HepG2 (cell line): ENCODE results near the gene NOSIP. TPM values are rescaled to one million over a fixed set of nuclear protein-coding genes. Genes with fewer than 3 reads are reported as not detected.

Source experiments
- BATF2 ChIP-seq: sonication (generic); formaldehyde crosslinking; IDR thresholded peaks from 2 replicates; pipeline ENCODE4 v1.8.0; 2022; ENCODE audit warnings: mild to moderate bottlenecking, missing genetic modification reagents, moderate library complexity
- ELF4 ChIP-seq: sonication (generic); formaldehyde crosslinking; IDR thresholded peaks from 2 replicates; pipeline ENCODE4 v1.5.0; 2020; ENCODE audit warnings: missing genetic modification reagents, mild to moderate bottlenecking, moderate library complexity, borderline replicate concordance
- FOXA1 ChIP-seq, 2 experiments: fragments of 450-650 bp in 1 of 2; sonication (generic) in 1 of 2; formaldehyde crosslinking in 1 of 2; IDR thresholded peaks; 2 replicates each; pipeline versions ENCODE4 v1.4.0 to v1.6.1; 2016 to 2020; ENCODE audit warnings: missing genetic modification reagents in 1 of 2
- FOXK1 ChIP-seq: sonication (generic); formaldehyde crosslinking; IDR thresholded peaks from 2 replicates; pipeline ENCODE4 v1.4.0; 2020; ENCODE audit warnings: low read depth, missing genetic modification reagents, borderline replicate concordance
- FUBP1 ChIP-seq: sonication (generic); formaldehyde crosslinking; IDR thresholded peaks from 2 replicates; pipeline ENCODE4 v1.5.1; 2020; ENCODE audit warnings: missing genetic modification reagents, mild to moderate bottlenecking, borderline replicate concordance
- GZF1 ChIP-seq: sonication (generic); formaldehyde crosslinking; IDR thresholded peaks from 2 replicates; pipeline ENCODE4 v1.5.1; 2020; ENCODE audit warnings: mild to moderate bottlenecking, missing genetic modification reagents
- HNF4G ChIP-seq, 2 experiments: sonication (generic) in 1 of 2; formaldehyde crosslinking in 1 of 2; IDR thresholded peaks; 2 replicates each; pipeline versions ENCODE4 v1.4.0 to v1.6.1; 2011 to 2020; ENCODE audit warnings: borderline replicate concordance in 2 of 2, low read depth in 2 of 2, mild to moderate bottlenecking in 2 of 2, low read length in 1 of 2, missing genetic modification reagents in 1 of 2, moderate library complexity in 1 of 2
- HNRNPUL1 ChIP-seq: fragments of 200-400 bp; formaldehyde crosslinking; IDR thresholded peaks from 2 replicates; pipeline ENCODE4 v1.6.1; 2017; ENCODE audit warnings: low read depth, mild to moderate bottlenecking, low read length, moderate library complexity
- NCOR1 ChIP-seq: fragments of 200-600 bp; sonication (generic); IDR thresholded peaks from 2 replicates; pipeline ENCODE4 v1.7.0; 2017; ENCODE audit warnings: antibody characterized with exemption, low read length, borderline replicate concordance
- PPARG ChIP-seq: conservative IDR thresholded peaks from 2 replicates; pipeline ENCODE4 v1.6.1; 2016; ENCODE audit warnings: missing biosample characterization, missing genetic modification reagents
- TAF15 ChIP-seq: fragments of 200-400 bp; formaldehyde crosslinking; IDR thresholded peaks from one replicate; pipeline ENCODE4 v1.6.1; 2018; ENCODE audit warnings: mild to moderate bottlenecking, low read depth, low read length; ENCODE audit not compliant: poor library complexity, severe bottlenecking
- TCF7 ChIP-seq: sonication (generic); IDR thresholded peaks from 2 replicates; pipeline ENCODE4 v1.6.1; 2016; ENCODE audit warnings: antibody characterized with exemption, low read depth
- THYN1 ChIP-seq: sonication (generic); formaldehyde crosslinking; IDR thresholded peaks from 2 replicates; pipeline ENCODE4 v1.8.1; 2023; ENCODE audit warnings: low read depth, mild to moderate bottlenecking, moderate library complexity, missing genetic modification reagents, borderline replicate concordance
- YY1 ChIP-seq: IDR thresholded peaks from 2 replicates; pipeline ENCODE4 v1.6.1; 2011; ENCODE audit warnings: low read length, low read depth, moderate library complexity, mild to moderate bottlenecking; ENCODE audit not compliant: insufficient read depth, insufficient replicate concordance
- ZFAT ChIP-seq: sonication (generic); formaldehyde crosslinking; conservative IDR thresholded peaks from 2 replicates; pipeline ENCODE4 v1.8.1; 2023; ENCODE audit warnings: missing genetic modification reagents, inconsistent platforms
- ZNF513 ChIP-seq: sonication (generic); formaldehyde crosslinking; conservative IDR thresholded peaks from 2 replicates; pipeline ENCODE4 v1.5.0; 2020; ENCODE audit warnings: missing genetic modification reagents
- ZNF780A ChIP-seq: sonication (generic); formaldehyde crosslinking; IDR thresholded peaks from 2 replicates; pipeline ENCODE4 v1.8.0; 2022; ENCODE audit warnings: mild to moderate bottlenecking, missing genetic modification reagents, moderate library complexity
- polyA plus RNA-seq, 8 experiments: library from polyadenylated mRNA; depleted of rRNA in 3 of 8; stranded (reverse) in 7 of 8; unstranded in 1 of 8; fragments of >200 nt; fragmentation: Illumina TruSeq in 4 of 8; extraction: Trizol in 4 of 8; gene quantifications; 2 replicates each; pipeline versions ENCODE4 v1.2.1 to v1.2.3, GENCODE V29; 2011 to 2016; ENCODE audit warnings: low read depth in 4 of 8, missing spikeins in 1 of 8, mixed read lengths in 1 of 8; ENCODE audit not compliant: insufficient read depth in 1 of 8
- total RNA-seq, 5 experiments: library from RNA; depleted of rRNA; stranded (reverse); fragments of >200 nt; fragmentation: Illumina TruSeq; extraction: Trizol; gene quantifications; 2 replicates each; pipeline ENCODE4 v1.2.3, GENCODE V29; 2016; ENCODE audit warnings: low read depth in 1 of 5
- TF ChIP-seq, protein P1 (sequence below): sonication (generic); formaldehyde crosslinking; IDR thresholded peaks from 2 replicates; pipeline ENCODE4 v1.4.0; 2020; ENCODE audit warnings: mild to moderate bottlenecking, missing genetic modification reagents
- TF ChIP-seq, protein P2 (sequence below): sonication (generic); formaldehyde crosslinking; IDR thresholded peaks from 2 replicates; pipeline ENCODE4 v1.9.0; 2022; ENCODE audit warnings: low read depth, missing genetic modification reagents
- TF ChIP-seq, protein P3 (sequence below): sonication (generic); formaldehyde crosslinking; IDR thresholded peaks from 2 replicates; pipeline ENCODE4 v1.8.1; 2023; ENCODE audit warnings: mild to moderate bottlenecking, missing genetic modification reagents, borderline replicate concordance

Gene NOSIP
- total and polyA plus RNA-seq, 2 of the 13 experiments (the other 11 are each of a cell fraction or from before 2014, with no cell fraction given) = 54.3 to 78.0 TPM

DNA sequence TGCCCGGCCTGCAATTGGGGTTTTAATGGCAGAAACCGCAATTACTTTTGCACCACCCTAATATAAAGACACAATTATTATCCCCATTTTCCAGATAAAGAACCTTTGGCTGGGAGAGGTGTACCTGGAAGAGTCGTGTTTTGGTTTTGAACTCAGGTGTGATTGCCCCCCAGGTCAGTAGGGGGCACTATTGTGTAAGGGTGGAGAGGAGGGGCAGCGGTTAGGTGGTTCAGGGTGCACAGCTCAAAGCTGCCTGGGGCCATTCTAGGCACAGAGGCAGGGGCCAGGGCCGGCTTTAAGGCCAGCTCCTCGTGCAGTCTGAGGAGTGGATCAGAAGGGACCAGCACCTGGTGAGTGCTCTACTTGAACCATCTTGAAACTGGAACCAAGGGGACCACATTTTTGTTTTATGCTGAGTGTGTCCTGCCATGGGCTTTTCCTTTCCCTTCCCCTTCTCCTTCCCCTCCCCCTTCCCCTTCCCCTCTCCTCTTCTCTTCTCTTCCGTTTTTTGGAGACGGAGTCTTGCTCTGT is 73.7 kb downstream of the NOSIP start (continued):
- TF ChIP-seq TAF15 (no peak), FOXK1 (CRISPR knock-in tag) (no peak), GZF1 (CRISPR knock-in tag) (no peak), FUBP1 (CRISPR knock-in tag) (no peak), THYN1 (CRISPR knock-in tag) (no peak), HNRNPUL1 (no peak), ZNF513 (CRISPR knock-in tag) (no peak), PPARG (no peak), NCOR1 (no peak), ELF4 (CRISPR knock-in tag) (no peak), YY1 (peak; percentile 89), ZFAT (CRISPR knock-in tag) (no peak), FOXA1 (IDR thresholded peaks at IDR 0.05) (no peak), FOXA1 (CRISPR knock-in tag; IDR thresholded peaks at IDR 0.05) (0 out of 2 replicates have a peak, but pooled peaks have one; percentile 12), ZNF780A (CRISPR knock-in tag) (no peak), TCF7 (no peak), BATF2 (no peak), HNF4G (IDR thresholded peaks at IDR 0.05; ENCODE audit: borderline replicate concordance, low read depth, low read length) (no peak), HNF4G (CRISPR knock-in tag; IDR thresholded peaks at IDR 0.05; ENCODE audit: borderline replicate concordance, low read depth) (no peak)
- TF ChIP-seq, protein P1, sequence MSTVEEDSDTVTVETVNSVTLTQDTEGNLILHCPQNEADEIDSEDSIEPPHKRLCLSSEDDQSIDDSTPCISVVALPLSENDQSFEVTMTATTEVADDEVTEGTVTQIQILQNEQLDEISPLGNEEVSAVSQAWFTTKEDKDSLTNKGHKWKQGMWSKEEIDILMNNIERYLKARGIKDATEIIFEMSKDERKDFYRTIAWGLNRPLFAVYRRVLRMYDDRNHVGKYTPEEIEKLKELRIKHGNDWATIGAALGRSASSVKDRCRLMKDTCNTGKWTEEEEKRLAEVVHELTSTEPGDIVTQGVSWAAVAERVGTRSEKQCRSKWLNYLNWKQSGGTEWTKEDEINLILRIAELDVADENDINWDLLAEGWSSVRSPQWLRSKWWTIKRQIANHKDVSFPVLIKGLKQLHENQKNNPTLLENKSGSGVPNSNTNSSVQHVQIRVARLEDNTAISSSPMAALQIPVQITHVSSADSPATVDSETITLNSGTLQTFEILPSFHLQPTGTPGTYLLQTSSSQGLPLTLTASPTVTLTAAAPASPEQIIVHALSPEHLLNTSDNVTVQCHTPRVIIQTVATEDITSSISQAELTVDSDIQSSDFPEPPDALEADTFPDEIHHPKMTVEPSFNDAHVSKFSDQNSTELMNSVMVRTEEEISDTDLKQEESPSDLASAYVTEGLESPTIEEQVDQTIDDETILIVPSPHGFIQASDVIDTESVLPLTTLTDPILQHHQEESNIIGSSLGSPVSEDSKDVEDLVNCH (CRISPR knock-in tag) = no peak
- TF ChIP-seq, protein P2, sequence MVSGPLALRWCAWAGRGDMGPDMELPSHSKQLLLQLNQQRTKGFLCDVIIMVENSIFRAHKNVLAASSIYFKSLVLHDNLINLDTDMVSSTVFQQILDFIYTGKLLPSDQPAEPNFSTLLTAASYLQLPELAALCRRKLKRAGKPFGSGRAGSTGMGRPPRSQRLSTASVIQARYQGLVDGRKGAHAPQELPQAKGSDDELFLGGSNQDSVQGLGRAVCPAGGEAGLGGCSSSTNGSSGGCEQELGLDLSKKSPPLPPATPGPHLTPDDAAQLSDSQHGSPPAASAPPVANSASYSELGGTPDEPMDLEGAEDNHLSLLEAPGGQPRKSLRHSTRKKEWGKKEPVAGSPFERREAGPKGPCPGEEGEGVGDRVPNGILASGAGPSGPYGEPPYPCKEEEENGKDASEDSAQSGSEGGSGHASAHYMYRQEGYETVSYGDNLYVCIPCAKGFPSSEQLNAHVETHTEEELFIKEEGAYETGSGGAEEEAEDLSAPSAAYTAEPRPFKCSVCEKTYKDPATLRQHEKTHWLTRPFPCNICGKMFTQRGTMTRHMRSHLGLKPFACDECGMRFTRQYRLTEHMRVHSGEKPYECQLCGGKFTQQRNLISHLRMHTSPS (CRISPR knock-in tag) = no peak
- TF ChIP-seq, protein P3, sequence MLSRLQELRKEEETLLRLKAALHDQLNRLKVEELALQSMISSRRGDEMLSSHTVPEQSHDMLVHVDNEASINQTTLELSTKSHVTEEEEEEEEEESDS (CRISPR knock-in tag) = no peak
